KOPT-K1 (cell line): Measurements from ENCODE around the gene RNF144B.
"Not testable (repeated sequence)": the region's sequence is repeated elsewhere in the genome, so short reads cannot be mapped to it uniquely, and the experiment has no call there.

ENCODE experiments used
- H3K27ac ChIP-seq: fragments of 200-600 bp; sonication (generic); 2 replicates; pipeline ENCODE4 v1.5.1; 2016; ENCODE audit warnings: antibody characterized with exemption, mild to moderate bottlenecking, low read depth, low read length; ENCODE audit not compliant: poor library complexity, severe bottlenecking
- H3K36me3 ChIP-seq: fragments of 200-600 bp; sonication (generic); 2 replicates; pipeline ENCODE4 v1.5.1; 2017; ENCODE audit warnings: antibody characterized with exemption, mild to moderate bottlenecking, low read length, moderate library complexity; ENCODE audit not compliant: insufficient read depth
- H3K9me3 ChIP-seq: fragments of 200-600 bp; sonication (generic); 2 replicates; pipeline ENCODE4 v1.5.1; 2017; ENCODE audit warnings: antibody characterized with exemption, low read length, mild to moderate bottlenecking; ENCODE audit not compliant: insufficient read depth, poor library complexity, severe bottlenecking

Gene RNF144B

GRCh38 chr6:18387061-18387721 lies at the start of gene RNF144B:
TSS of gene RNF144B (plus strand) at chr6:18387350. CDS start at chr6:18399535, 12,185 bp downstream.
- Histone ChIP-seq H3K27ac (no peak within 1 kb of the TSS), H3K9me3 (no peaks in the 10 kb centered on the region), H3K36me3 (no peaks in the 10 kb centered on the region)

DNA sequence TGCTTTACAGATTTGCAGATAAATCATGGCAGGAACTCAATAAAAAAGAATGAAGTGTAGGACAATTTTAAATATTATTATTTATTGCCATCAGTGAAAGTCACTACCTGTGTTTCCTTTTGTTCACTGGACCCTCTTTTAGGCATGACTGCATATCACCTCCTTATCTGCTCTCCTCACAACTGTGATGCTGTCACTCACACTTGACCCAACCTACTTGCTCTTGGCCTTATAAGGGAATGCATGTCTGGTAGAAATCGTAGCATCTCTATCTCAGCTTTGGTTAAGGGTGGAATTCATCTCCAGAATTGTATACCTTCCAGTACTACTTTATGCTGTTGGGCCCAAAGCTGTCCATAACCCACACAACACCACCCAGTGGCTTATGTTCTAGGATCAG lies 47.6 kb upstream of the RNF144B start:
- H3K9me3 ChIP-seq: no peaks in the 10 kb centered on the region
- H3K27ac ChIP-seq: no peak overlapping the region
- H3K36me3 ChIP-seq: no peaks in the 10 kb centered on the region

DNA sequence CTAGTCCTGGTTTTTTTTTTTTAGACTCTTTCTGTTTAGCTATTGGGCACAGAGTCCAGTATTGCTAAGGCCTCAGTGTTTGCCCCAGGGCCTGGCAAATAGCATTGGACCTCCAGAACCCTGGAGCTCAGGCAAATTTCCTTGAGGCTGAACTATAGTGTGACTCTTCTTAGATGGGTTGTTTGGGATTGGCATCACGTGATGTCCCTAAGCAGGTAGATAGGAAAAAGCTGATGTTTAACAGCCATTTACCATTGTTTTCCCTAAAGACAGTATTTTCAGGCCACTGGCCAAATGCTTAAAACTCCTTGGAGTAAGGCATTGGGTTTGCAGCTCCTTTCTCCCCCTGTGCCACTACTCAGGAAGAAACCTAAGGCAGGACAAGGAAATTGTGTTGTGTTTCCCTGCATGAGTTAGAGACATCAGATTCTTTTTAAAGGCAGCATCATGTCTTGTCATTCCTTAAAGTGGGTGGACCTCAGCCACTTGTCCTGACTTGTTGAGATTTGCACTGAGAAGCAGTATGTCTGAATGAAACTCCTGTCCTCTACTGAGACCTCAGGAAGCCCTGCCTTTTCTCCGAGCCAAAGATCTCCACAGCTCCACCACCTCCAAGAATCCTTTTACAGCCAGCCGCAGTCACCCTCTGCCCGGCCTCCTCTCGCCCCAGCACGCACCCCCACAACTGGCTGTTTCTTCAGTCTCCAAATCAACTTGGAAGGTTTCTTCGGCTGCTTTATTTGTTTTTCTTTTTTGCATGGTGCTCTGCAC lies 46.2 kb upstream of the RNF144B start:
- Histone ChIP-seq H3K36me3 (no peaks in the 10 kb centered on the region), H3K9me3 (no peaks in the 10 kb centered on the region), H3K27ac (no peak overlapping the region)

GRCh38 chr6:18342223-18342622 lies 44.9 kb upstream of the RNF144B start:
- Histone ChIP-seq H3K9me3 (no peaks in the 10 kb centered on the region), H3K36me3 (no peaks in the 10 kb centered on the region), H3K27ac (no peak overlapping the region)

- no peak overlapping the region for H3K27ac ChIP-seq
- no peaks in the 10 kb centered on the region for H3K9me3 ChIP-seq
- H3K36me3 ChIP-seq: no peaks in the 10 kb centered on the region
Observed at GRCh38 chr6:18343741-18344140, 43.4 kb upstream of the RNF144B start.

- no peak overlapping the region for H3K27ac ChIP-seq
- H3K36me3 ChIP-seq: no peaks in the 10 kb centered on the region
- no peaks in the 10 kb centered on the region for H3K9me3 ChIP-seq
Observed at GRCh38 chr6:18347021-18347577, 40.1 kb upstream of the RNF144B start.

- no peaks in the 10 kb centered on the region for H3K36me3 ChIP-seq
- H3K9me3 ChIP-seq: no peaks in the 10 kb centered on the region
- H3K27ac ChIP-seq: no peak overlapping the region
Observed at GRCh38 chr6:18347866-18348265, 39.3 kb upstream of the RNF144B start.

DNA sequence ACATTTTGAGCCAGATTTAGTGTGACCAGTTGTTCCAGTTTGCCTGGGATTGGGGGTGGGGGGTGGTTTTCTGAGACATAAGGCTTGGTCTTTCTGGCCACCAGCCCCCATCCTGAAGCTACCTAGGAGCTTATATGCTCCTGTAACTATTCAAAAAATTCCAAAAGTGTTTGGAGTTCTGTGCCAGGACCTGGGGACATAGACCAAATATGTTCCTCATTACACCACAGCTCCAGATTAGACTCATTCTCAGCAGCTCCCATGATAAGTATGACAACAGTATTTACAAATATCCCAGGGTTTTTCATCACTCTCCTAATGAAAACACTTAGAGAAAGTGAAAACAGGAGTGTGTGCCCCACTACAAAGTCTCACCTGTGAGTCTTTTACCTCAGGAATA lies 37.8 kb upstream of the RNF144B start:
- H3K36me3 ChIP-seq: no peaks in the 10 kb centered on the region
- no peaks in the 10 kb centered on the region for H3K9me3 ChIP-seq
- no peak overlapping the region for H3K27ac ChIP-seq

GRCh38 chr6:18350271-18350670 lies 36.9 kb upstream of the RNF144B start:
- no peaks in the 10 kb centered on the region for H3K36me3 ChIP-seq
- H3K9me3 ChIP-seq: no peaks in the 10 kb centered on the region
- H3K27ac ChIP-seq: no peak overlapping the region

GRCh38 chr6:18350712-18351111 lies 36.4 kb upstream of the RNF144B start:
- H3K27ac ChIP-seq: no peak overlapping the region
- H3K36me3 ChIP-seq: no peaks in the 10 kb centered on the region
- no peaks in the 10 kb centered on the region for H3K9me3 ChIP-seq

DNA sequence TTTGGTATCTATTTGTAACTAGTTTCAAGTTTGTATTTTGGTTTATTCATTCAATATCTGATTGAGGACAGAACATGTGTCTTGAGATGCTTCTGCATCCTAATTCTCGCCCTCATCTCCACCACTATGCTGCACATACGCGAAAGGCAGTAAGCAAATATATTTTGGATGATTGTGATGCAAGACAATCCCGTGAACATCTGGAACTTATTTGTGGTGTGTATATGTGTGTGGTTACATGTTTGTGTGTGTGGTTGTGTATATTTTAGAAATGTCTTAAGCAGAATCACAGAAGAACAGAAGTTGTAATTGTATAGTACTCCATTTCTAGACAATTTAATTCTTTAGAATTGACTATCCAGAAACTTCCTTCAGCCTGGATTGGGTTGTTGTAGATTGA lies 35.1 kb upstream of the RNF144B start:
- no peaks in the 10 kb centered on the region for H3K36me3 ChIP-seq
- H3K27ac ChIP-seq: no peak overlapping the region
- H3K9me3 ChIP-seq: no peaks in the 10 kb centered on the region

- H3K9me3 ChIP-seq: no peaks in the 10 kb centered on the region
- H3K27ac ChIP-seq: no peak overlapping the region
- no peaks in the 10 kb centered on the region for H3K36me3 ChIP-seq
Observed at GRCh38 chr6:18352842-18353241, 34.3 kb upstream of the RNF144B start.

DNA sequence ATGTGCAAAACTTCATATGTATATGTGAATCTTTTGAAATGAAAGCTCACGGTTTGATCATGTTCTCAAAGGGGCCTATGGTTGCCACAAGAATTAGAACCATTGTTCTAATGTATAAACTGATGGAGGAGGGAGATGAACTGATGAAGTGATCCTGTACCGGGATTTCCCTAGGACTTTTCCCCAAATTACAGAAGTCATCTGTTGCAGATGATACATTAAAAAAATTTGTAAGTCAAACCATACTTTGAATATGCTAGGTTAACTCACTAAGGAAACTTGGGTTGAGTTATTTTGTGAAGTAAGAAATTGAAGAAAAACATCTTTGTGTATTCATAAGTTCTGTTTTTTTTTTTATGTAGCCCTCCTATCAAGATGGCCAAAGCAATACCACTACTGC lies 33.9 kb upstream of the RNF144B start:
- Histone ChIP-seq H3K27ac (no peak overlapping the region), H3K9me3 (no peaks in the 10 kb centered on the region), H3K36me3 (no peaks in the 10 kb centered on the region)

DNA sequence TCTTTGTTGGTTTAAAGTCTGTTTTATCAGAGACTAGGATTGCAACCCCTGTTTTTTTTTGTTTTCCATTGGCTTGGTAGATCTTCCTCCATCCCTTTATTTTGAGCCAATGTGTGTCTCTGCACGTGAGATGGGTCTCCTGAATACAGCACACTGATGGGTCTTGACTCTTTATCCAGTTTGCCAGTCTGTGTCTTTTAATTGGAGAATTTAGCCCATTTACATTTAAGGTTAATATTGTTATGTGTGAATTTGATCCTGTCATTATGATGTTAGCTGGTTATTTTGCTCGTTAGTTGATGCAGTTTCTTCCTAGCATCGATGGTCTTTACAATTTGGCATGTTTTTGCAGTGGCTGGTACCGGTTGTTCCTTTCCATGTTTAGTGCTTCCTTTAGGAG lies 29.6 kb upstream of the RNF144B start:
- H3K27ac ChIP-seq, H3K36me3 ChIP-seq, H3K9me3 ChIP-seq: not testable (repeated sequence)

DNA sequence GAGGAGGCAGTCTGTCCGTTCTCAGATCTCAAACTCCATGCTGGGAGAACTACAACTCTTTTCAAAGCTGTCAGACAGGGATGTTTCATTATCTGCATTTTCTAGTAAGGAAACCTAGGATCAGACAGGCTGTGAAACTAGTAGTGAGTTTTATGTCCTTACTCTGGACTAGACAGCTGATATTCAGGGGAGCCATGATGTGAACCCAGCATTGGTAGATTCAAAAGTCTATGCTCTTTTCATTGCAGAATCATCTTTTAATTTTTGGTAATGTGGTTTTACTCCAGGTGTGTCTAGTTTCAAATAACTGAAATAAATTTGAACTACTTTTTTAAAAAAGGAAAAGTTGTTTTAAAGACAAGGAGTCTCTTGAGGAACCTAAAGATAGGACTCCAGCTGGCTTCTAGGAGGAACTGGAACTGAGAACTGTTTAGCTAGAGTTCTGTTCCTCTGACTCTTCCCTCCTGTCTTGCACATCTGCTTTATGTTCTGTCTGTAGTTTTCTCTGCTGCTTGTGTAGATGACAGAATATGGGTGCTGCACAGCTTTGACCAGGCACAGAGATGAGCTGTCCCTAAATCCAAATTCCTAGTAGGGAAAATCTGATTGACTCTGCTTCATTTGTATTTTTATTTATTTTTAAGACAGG lies 27.8 kb upstream of the RNF144B start:
- Histone ChIP-seq H3K9me3 (no peaks in the 10 kb centered on the region), H3K27ac (no peak overlapping the region), H3K36me3 (no peaks in the 10 kb centered on the region)
